ENCODE measurements around the gene CEACAM3. TPM values are rescaled to one million over a fixed set of nuclear protein-coding genes. Genes with fewer than 3 reads are reported as not detected.

Gene CEACAM3
- total and polyA plus RNA-seq, 4 donors, result 0.37 to 0.70 (median 0.59) TPM; not detected in 1

- Histone ChIP-seq H3K36me3 (ENCODE audit: control insufficient read depth in 4 of 4, insufficient read depth in 3 of 4, low read depth in 1 of 4, low read length in 3 of 4) (no peaks in the 10 kb centered on the region), H3K4me1 (ENCODE audit: control insufficient read depth in 4 of 4, insufficient read depth in 4 of 4, low read length in 3 of 4) (no peaks in the 10 kb centered on the region), H3K27ac (ENCODE audit: low read depth in 1 of 2, low read length in 2 of 2) (no peak overlapping the region), H3K27me3 (ENCODE audit: control insufficient read depth in 4 of 4, insufficient read depth in 4 of 4, low read length in 3 of 4) (peaks cover 0 to 24% (median 1%) of the 10 kb centered on the region in 4 donors), H3K9me3 (ENCODE audit: control insufficient read depth in 4 of 4, low read length in 3 of 4) (no peaks in the 10 kb centered on the region), H3K4me3 (ENCODE audit: low read depth in 1 of 3, low read length in 3 of 3) (no peak overlapping the region), H3K9ac (ENCODE audit: low read depth in 1 of 2, low read length in 2 of 2) (no peak overlapping the region)
- WGBS, result 38% methylated on average over 5 of the region's 5 CpGs
- no peak for DNase-seq (ENCODE audit: low spot score)
- TF ChIP-seq SP1 (IDR thresholded peaks at IDR 0.05) (no peak), RAD21 (IDR thresholded peaks at IDR 0.05) (no peak), TAF1 (conservative IDR thresholded peaks at IDR 0.05) (no peak), GABPA (IDR thresholded peaks at IDR 0.05 in 1 of 2, conservative IDR thresholded peaks at IDR 0.05 in 1 of 2) (no peak)
- TF ChIP-seq, protein P1, sequence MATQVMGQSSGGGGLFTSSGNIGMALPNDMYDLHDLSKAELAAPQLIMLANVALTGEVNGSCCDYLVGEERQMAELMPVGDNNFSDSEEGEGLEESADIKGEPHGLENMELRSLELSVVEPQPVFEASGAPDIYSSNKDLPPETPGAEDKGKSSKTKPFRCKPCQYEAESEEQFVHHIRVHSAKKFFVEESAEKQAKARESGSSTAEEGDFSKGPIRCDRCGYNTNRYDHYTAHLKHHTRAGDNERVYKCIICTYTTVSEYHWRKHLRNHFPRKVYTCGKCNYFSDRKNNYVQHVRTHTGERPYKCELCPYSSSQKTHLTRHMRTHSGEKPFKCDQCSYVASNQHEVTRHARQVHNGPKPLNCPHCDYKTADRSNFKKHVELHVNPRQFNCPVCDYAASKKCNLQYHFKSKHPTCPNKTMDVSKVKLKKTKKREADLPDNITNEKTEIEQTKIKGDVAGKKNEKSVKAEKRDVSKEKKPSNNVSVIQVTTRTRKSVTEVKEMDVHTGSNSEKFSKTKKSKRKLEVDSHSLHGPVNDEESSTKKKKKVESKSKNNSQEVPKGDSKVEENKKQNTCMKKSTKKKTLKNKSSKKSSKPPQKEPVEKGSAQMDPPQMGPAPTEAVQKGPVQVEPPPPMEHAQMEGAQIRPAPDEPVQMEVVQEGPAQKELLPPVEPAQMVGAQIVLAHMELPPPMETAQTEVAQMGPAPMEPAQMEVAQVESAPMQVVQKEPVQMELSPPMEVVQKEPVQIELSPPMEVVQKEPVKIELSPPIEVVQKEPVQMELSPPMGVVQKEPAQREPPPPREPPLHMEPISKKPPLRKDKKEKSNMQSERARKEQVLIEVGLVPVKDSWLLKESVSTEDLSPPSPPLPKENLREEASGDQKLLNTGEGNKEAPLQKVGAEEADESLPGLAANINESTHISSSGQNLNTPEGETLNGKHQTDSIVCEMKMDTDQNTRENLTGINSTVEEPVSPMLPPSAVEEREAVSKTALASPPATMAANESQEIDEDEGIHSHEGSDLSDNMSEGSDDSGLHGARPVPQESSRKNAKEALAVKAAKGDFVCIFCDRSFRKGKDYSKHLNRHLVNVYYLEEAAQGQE (IDR thresholded peaks at IDR 0.05), result no peak
- TF ChIP-seq, protein P2, sequence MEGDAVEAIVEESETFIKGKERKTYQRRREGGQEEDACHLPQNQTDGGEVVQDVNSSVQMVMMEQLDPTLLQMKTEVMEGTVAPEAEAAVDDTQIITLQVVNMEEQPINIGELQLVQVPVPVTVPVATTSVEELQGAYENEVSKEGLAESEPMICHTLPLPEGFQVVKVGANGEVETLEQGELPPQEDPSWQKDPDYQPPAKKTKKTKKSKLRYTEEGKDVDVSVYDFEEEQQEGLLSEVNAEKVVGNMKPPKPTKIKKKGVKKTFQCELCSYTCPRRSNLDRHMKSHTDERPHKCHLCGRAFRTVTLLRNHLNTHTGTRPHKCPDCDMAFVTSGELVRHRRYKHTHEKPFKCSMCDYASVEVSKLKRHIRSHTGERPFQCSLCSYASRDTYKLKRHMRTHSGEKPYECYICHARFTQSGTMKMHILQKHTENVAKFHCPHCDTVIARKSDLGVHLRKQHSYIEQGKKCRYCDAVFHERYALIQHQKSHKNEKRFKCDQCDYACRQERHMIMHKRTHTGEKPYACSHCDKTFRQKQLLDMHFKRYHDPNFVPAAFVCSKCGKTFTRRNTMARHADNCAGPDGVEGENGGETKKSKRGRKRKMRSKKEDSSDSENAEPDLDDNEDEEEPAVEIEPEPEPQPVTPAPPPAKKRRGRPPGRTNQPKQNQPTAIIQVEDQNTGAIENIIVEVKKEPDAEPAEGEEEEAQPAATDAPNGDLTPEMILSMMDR (IDR thresholded peaks at IDR 0.05; ENCODE audit: low read depth, low read length, missing input control), result no peak
Measured at GRCh38 chr19:41783612-41784011, 12.8 kb upstream of the CEACAM3 start.

DNA sequence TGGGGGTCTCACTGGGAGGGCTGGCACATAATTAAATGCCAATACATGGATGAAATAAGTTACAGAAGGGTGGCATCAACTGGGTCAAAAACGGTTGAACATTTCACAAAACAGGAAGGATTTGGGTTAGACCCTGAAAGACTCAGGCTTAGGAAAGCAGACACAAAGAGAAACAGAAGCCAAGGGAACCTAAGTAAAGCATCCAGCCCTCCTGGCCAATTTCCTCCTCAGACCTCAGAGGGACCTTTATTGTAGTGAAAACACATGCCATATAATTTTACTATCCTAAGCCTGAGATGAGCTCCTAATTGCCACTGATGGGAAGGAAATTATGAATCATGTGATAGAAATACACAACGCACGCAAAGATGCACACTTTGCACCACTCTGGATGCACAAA, 12.1 kb upstream of the CEACAM3 start:
- no peak for DNase-seq (ENCODE audit: low spot score)
- 43% methylated on average over 3 of the region's 3 CpGs for WGBS
- TF ChIP-seq ATF3 (IDR thresholded peaks at IDR 0.05) (no peak), GABPA (IDR thresholded peaks at IDR 0.05 in 1 of 2, conservative IDR thresholded peaks at IDR 0.05 in 1 of 2) (no peak), FOXA1 (IDR thresholded peaks at IDR 0.05) (no peak), NR2F2 (IDR thresholded peaks at IDR 0.05) (no peak), FOXA2 (IDR thresholded peaks at IDR 0.05) (no peak), HNF4A (conservative IDR thresholded peaks at IDR 0.05) (no peak), RAD21 (IDR thresholded peaks at IDR 0.05) (no peak), JUND (IDR thresholded peaks at IDR 0.05) (no peak), EGR1 (IDR thresholded peaks at IDR 0.05; ENCODE audit: low read depth in 2 of 2) (no peak), MAX (IDR thresholded peaks at IDR 0.05) (no peak), TAF1 (conservative IDR thresholded peaks at IDR 0.05) (no peak)
- TF ChIP-seq, protein P1 (IDR thresholded peaks at IDR 0.05), result no peak
- TF ChIP-seq, protein P3, sequence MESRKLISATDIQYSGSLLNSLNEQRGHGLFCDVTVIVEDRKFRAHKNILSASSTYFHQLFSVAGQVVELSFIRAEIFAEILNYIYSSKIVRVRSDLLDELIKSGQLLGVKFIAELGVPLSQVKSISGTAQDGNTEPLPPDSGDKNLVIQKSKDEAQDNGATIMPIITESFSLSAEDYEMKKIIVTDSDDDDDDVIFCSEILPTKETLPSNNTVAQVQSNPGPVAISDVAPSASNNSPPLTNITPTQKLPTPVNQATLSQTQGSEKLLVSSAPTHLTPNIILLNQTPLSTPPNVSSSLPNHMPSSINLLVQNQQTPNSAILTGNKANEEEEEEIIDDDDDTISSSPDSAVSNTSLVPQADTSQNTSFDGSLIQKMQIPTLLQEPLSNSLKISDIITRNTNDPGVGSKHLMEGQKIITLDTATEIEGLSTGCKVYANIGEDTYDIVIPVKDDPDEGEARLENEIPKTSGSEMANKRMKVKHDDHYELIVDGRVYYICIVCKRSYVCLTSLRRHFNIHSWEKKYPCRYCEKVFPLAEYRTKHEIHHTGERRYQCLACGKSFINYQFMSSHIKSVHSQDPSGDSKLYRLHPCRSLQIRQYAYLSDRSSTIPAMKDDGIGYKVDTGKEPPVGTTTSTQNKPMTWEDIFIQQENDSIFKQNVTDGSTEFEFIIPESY (IDR thresholded peaks at IDR 0.05), result no peak
- TF ChIP-seq, protein P2 (IDR thresholded peaks at IDR 0.05; ENCODE audit: low read depth, low read length, missing input control), result no peak
- Histone ChIP-seq H3K27ac (ENCODE audit: low read depth in 1 of 2, low read length in 2 of 2) (no peak overlapping the region), H3K36me3 (ENCODE audit: control insufficient read depth in 4 of 4, insufficient read depth in 3 of 4, low read depth in 1 of 4, low read length in 3 of 4) (no peaks in the 10 kb centered on the region), H3K9me3 (ENCODE audit: control insufficient read depth in 4 of 4, low read length in 3 of 4) (no peaks in the 10 kb centered on the region), H3K9ac (ENCODE audit: low read depth in 1 of 2, low read length in 2 of 2) (no peak overlapping the region), H3K27me3 (ENCODE audit: control insufficient read depth in 4 of 4, insufficient read depth in 4 of 4, low read length in 3 of 4) (peaks cover 0 to 24% (median 1%) of the 10 kb centered on the region in 4 donors), H3K4me3 (ENCODE audit: low read depth in 1 of 3, low read length in 3 of 3) (no peak overlapping the region), H3K4me1 (ENCODE audit: control insufficient read depth in 4 of 4, insufficient read depth in 4 of 4, low read length in 3 of 4) (no peaks in the 10 kb centered on the region)

Data from liver (tissue), 9 donors.